SK-N-DZ (cell line): ENCODE measurements around the gene ADCK1. TPM values are rescaled to one million over a fixed set of nuclear protein-coding genes. Genes with fewer than 3 reads are reported as not detected.
"Not testable (repeated sequence)": the region's sequence is repeated elsewhere in the genome, so short reads cannot be mapped to it uniquely, and the experiment has no call there.

ENCODE experiments used
- DNase-seq: peaks from one replicate; pipeline ENCODE4 v3.0.0-alpha.2; 2015; ENCODE audit warnings: low spot score
- polyA plus RNA-seq, 2 experiments: library from polyadenylated mRNA; depleted of rRNA; stranded (reverse); fragments of >200 nt; gene quantifications; 2 replicates each; pipeline ENCODE4 v1.2.3, GENCODE V29; 2014

Gene ADCK1, protein sequence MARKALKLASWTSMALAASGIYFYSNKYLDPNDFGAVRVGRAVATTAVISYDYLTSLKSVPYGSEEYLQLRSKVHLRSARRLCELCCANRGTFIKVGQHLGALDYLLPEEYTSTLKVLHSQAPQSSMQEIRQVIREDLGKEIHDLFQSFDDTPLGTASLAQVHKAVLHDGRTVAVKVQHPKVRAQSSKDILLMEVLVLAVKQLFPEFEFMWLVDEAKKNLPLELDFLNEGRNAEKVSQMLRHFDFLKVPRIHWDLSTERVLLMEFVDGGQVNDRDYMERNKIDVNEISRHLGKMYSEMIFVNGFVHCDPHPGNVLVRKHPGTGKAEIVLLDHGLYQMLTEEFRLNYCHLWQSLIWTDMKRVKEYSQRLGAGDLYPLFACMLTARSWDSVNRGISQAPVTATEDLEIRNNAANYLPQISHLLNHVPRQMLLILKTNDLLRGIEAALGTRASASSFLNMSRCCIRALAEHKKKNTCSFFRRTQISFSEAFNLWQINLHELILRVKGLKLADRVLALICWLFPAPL
- polyA plus RNA-seq (2014; cell fraction: cytosol; rRNA removed): 10.0 and 11.0 TPM in 2 replicates
- 15.5 and 16.3 TPM in 2 replicates for polyA plus RNA-seq (2014; cell fraction: nucleus; rRNA removed)

DNA sequence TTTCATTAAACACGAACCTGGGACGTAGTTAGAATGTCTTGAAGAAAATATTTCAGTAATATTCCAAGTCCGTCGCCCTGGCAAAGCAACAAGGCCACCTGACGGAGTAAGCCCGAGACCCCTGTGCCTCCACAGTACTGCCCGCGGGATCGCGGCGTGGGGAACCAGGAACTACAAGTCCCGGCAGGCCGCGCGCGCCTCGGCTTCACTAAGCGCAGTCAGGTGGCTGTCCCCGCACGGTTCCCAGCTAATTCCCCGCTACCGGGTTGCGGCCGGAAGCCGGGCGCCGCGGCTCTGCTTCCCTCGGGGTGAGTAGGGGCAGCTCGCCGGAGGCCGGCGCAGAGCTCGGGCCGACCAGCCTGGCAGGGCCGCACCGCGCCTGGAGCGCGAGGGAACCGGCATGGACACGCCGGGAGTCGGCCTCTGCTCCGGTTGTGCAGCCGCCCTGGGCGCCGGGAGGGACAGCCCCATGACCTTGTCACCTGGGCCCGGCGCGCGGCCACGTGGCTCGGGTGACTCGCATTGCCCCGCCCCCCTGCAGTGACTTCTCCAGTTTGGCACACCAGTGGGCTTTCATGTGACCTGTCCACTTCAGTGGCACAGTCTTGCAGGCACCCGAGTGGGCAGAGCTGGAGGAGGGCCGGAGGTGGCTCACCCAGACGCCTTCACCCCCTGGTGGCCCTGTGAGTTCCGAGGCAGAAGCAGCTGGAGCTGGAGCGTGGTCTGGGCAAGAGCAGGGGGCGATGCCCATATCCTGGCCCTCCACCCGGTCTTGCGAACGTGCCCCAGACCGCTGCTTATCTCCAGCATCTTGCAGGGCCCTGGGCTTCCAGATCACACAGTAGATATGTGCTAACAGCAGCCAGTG, at the start of gene ADCK1:
TSS of gene ADCK1 (plus strand) at position 247 of the 868 bp plus-strand sequence. CDS start 18,870 bp downstream, outside the sequence.
- DNase-seq: peak; percentile 83

DNA sequence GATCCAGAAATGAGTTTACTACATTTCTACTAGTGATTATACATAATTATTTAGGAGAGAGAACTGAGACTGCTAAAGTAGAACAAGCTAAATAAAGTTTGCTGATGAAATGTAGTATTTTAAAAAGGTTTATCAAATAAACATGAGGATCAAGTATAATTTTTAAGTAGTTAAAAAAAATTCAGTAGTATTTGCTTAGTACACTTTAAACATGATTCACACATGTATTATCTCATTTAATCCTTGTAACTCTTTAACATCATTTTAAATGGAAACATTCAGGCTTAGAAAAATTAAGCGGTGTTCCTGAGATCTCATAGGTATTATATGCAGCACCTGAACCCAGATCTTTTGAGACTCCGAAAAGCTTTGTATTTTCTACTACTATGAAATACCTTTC, 47.6 kb upstream of the ADCK1 start:
- no peak for DNase-seq

DNA sequence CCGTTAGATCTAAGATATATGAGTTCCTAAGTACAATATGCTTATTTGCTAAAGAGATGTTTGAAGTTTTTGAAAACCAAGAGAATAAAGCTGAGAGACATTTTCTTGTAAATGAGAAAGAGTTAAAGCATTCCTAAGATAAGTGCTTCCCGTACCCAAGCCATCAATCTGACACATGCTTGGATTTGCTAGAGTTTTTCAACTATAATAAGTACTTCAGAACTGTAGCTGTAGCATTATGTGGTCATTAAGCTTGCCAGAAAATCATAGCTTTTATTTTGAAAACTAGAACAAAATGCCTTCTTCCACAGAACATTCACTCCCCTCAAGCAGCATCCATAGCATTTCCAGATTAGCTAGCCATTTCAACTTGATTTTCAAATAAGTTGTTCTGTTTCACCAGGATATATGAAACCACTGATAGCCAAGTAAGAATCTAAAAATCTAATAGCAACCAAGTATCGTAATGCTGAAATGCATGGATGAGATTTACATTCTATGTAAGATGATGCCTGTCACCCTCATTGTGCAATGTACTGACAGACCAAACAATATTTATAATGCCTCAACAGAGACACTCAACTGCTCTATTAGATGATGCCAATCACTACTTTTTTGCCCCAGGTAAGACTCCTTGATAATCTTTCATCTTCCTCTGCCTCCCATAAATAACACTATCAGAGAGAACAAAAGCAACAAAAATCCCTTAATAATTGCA, 47.0 kb upstream of the ADCK1 start:
- DNase-seq: no peak

DNA sequence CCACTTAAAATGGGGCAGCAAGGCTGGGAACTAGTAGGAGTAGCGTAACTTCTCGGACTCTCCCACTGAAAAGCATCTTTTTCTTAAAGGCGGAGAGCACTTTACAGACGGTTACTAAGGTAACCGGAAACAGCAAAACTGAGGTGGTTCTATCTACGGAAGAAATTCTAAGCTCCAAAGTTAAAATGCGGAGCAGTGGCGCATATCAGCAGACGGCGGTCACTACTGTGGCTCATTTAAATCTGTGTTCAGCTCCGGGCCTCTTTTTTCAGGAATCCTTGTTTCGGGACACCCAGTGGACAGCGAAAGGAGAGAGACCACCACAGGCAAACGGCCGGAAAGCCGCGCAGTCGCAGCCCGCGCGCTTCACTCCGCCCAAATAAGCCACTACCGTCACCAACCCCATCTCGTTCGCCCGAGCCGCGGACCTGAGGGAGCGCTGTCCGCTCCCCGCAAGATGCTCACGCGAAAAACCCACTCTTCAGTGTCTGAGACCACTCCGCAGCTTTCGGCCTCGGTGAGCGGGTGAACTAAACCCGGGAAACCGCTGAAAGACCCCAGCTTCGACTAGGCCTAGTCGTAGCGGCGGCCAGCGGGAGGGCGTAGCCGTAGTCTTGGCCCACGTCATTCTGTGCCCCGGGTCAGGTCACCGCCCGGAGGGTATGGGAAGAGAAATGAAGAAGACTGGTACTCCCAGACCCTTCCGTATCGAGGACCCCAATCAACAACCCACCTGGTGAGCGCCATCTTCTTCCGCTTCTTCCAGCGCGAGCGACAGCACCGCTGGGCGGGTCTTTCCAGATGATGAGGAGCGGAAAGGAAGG, 39.3 kb upstream of the ADCK1 start, which contains the start of gene SNW1:
TSS of gene SNW1 (minus strand) at position 776 of the 824 bp plus-strand sequence. CDS start at position 747, 29 bp downstream.
- peak; percentile 94 for DNase-seq

DNA sequence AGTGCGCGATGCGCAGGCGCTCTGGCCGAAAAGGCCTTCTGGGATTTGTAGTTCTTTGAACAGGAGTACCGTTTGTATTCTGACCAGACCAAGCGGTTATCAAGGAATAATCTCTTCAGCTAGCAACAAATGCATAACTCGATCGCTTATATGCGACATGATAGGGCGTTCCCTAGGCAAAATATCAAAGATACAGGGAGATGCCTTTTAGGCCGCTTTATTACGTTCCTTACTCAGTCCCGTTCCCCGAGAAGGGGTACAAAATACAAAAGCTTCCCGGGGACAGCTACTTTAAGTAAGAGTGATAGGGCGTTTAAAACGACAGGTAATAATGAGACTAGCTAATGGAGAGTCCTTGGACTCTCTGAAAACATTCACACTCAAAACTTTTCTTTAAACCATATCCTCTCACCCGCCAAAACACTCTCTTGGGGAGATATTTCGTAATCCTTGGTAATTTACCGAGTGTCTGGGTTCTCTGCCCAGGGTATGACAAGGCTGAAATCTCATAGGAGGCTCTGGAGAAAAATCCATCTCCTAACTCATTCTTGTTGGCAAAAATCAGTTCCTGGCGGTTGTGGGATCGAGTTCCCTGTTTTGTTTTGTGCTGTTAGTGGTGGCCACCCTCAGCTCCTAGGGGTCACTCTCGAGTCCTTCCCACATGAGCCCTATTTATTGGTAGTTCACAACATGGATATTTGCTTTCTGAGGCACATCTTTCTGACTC, 38.5 kb upstream of the ADCK1 start:
- peak; percentile 57 for DNase-seq

DNA sequence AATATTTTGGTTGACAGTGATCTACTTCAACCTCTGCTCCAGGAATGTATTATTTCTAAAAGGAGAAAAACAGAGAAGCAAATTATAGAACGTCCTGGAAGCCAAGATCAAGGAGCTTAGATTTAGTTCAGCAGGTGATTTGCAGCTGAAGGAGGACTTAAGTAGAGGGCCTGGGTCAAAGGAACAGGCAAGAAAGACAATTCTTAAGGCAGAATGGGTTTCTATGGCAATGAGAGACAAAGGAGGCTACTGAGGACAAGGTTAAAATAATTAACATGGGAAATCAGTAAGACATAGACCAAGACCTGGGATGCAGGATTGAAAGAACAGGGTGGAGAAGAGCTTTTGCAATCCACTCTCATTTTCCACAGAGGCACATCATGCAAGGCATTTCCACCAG, 36.6 kb upstream of the ADCK1 start:
- no peak for DNase-seq

DNA sequence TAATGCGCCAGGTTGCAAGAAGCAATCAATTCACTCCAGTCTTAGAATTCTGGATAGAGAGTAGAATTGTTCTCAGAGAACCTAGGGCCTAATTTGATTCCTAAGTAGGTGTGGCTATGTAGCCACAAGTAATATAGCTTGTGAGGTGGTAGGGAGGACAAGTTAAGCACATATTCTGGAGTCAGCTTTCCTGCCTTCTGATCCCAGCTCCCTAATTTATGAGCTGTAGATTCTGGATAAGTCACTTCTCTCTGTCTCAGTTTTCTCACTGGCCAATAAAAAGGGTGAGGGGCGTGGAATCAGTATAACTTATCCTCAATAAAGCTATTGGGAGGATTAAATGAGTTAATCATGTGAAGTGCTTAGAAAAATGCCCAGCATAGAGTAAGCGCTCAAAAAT, 35.9 kb upstream of the ADCK1 start:
- no peak for DNase-seq

DNA sequence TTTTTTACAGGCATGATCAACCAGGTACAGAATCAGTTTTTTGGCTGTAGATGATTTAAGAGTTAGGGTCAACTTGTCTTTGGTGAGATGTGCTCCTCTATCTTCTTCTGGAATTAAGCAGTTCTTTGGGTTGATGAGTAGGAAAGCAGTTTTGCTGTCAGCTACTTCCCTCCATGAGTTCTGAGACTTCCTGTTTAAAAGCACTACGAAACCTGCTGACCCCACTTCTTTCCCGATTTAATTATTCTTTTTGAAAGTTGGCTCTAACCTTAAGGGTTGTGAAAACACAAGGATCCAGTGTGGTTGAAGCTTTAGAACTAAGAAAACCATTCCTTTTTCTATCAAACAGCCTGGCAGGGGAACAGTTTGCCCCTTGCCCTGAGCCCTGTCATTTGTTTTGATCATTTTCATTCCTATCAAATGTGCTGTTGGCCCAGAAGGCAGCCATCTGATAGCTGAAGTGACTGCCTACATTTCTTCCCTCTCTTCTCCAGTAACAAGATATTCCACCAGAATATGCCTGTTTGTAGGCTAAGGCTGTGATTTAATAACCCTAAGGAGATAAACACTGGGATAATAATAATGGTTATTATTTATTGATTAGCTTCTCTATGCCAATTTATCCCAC, 31.4 kb upstream of the ADCK1 start:
- DNase-seq: not testable (repeated sequence)

DNA sequence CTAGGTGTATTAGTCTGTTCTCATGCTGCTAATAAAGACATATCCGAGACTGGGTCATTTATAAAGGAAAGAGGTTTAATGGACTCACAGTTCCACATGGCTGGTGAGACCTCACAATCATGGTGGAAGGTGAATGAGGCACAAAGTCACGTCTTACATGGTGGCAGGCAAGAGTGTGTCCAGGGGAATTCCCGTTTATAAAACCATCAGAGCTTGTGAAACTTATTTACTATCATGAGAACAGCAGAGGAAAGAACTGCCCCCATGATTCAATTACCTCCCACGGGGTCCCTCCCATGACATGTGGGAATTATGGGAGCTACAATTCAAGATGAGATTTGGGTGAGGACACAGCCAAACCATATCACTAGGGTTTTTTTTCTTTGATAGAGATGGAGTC, 25.9 kb upstream of the ADCK1 start:
- DNase-seq: not testable (repeated sequence)

DNA sequence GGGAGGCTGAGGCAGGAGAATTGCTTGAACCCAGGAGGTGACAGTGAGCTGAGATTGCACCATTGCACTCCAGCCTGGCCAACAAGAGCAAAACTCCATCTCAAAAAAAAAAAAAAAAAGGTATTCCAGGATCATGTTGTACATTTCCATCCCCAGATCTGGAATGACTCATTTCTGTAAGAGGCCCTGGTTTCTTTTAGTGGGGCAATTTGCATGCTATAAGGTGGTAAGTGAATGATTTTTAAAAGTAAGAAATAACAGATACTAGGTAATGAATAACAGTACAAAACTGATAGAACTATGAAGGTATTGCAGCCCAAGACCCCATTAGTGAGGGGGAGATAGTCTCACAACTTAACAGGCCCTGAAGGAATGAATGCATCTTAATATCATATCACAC, 17.7 kb upstream of the ADCK1 start:
- no peak for DNase-seq

DNA sequence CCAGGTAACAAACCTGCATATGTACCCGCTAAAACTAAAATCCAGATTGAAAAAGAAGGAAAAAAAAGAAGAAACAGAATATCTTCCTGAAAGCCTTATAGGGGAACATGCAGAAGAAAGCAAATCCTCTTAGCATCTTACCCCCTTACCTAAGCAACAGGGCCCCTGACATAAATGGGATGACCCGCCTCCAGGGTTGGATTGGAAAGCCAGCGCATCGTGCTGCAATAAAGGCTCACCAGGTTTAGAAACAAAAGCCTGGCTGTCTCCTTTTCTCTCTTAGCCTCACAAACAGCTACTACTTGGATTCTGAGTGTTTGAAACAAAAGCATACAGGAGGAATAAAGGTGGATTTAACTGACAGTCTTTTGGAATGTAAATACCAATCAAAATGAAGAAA, 13.8 kb upstream of the ADCK1 start:
- no peak for DNase-seq

DNA sequence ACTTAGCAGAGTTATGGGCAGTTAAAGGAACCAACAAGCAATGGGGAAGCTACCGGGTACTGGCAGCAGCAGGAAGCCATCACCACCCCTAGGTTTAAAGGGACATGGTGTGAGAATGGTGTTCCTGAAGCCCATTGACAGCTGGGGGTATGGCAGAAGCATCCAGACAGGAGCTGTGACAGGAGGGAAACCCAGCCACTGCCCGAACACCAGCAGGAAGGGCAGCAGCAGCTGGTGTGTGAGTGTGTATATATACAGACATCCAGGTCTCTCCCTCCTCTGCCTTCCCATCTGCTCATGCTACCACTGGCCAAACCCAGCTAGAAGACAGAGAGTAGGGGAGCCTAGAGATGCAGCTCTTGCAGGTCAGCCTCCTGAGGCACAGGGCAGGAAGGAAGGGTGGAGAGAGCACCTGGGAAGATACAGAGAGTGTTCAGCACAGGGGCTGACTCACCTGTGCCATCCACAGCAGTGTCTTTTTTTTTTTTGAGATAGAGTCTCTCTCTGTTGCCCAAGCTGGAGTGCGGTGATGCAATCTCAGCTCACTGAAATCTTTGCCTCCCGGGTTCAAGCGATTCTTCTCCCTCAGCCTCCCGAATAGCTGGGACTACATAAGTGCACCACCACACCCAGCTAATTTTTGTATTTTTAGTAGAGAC, 9.2 kb upstream of the ADCK1 start:
- DNase-seq: no peak

DNA sequence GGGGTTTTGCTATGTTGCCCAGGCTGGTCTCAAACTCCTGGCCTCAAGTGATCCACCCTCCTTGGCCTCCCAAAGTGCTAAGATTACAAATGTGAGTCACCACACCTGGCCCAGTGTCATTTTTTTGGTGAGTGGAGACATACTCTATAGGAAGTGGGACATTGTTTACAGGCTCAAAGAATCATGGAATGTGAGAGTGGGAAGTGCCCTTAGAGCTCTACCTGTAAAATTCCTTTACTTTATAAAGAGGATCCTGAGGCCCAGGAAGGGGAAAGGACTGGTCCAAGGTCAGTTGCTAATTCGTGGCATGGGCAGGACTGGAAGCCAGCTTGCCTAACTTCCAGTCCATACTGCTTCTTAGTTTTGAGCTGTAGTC, 8.7 kb upstream of the ADCK1 start:
- DNase-seq: no peak

DNA sequence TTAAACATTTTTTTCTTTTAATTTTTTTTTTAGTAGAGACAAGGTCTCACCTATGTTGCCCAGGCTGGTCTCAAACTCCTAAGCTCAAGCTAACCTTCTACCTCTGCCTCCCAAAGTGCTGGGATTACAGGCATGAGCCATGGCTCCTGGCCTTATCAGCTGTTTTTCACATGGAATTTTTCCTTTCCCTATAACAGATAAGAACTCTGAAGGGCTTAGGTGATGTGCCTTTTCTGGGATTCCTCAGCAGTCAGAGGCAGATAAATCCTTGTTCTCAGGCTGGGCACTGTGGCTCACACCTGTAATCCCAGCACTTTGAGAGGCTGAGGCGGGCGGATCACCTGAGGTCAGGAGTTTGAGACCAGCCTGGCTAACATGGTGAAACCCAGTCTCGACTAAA, 6.7 kb upstream of the ADCK1 start:
- not testable (repeated sequence) for DNase-seq

DNA sequence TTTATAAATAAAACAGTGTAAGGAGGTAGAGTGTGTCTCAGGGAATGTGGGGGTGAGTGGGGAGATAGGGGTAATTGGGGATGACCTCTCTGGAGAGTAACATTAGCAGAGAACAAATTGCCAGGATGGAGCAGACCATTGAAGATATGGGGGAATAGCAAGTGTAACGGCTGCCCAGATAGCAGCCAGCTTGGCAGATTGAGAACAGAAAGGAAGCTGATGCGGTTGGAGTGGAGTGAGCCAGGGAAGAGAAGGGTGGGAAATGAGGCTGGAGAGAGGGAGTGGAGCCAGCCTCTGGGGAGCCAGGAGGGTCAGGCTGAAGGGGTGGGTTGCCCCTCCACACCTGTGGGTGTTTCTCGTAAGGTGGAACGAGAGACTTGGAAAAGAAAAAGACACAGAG, 5.6 kb upstream of the ADCK1 start:
- no peak for DNase-seq

DNA sequence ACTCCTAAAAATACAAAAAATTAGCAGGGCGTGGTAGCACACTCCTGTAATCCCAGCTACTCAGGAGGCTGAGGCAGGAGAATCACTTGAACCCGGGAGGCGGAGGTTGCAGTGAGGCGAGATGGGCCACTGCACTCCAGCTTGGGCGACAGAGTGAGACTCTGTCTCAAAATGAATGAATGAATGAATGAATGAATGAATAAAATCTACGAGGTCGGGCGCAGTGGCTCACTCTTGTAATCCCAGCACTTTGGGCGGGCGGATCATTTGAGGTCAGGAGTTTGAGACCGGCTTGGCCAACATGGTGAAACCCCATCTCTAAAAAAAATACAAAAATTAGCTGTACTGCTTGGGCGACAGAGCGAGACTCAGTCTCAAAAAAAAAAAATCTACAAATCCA, 453 bp upstream of the ADCK1 start:
- DNase-seq: not testable (repeated sequence)

DNA sequence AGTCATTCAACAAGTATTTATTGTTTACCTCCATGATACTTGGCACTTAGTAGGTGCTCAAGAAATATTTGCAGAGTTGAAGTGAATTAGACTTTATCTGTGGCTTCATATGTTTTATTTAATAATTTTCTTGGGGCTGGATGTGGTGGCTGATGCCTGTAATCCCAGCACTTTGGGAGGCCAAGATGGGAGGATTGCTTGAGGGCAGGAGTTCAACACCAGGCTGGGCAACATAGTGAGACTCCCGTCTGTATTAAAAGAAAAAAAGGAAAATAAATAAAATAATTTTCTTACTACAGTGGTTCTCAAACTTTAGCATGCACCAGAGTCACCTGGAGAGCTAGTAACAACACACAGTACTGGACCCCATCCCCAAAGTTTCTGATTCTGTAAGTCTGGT, 905 bp downstream of the ADCK1 start:
- DNase-seq: no peak

DNA sequence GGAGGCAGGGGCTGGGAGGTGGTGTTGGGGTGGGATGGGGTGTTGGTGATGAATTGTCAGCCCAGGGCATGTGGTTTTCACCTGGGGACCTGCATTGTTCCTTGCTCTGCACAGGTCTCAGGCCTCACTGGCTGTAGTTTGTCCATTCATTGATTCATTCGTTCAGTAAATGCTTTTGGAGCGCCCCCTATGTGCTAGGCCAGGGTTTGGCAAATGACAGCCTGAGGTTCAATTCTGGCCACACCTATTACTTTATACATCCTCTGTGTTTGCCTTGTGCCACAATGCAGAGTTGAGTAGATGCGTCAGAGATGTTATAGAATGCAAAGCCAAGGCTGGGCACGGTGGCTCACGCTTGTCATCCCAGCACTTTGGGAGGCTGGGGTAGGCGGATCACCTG, 4.7 kb downstream of the ADCK1 start:
- DNase-seq: no peak

DNA sequence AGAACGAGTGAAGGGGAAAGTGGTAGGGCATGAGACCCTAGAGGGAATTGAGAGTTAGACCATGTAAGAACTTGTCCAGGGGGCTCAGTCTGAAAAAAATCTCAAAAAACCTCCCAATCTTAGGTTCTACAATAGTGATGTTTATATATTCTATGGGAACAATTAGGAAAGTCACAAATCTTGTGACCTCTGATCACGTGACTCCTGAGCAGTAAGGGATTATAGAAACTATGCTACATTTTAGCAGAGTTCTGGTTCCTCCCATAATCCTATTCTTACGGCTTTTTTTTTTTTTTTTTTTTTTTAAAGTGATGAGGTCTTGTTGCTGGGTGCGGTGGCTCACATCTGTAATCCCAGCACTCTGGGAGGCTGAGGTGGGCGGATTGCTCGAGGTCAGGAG, 5.8 kb downstream of the ADCK1 start:
- DNase-seq: no peak
